Right atrium auricular region (tissue), 2 donors: Measurements from ENCODE around the gene SERINC5. TPM values are rescaled to one million over a fixed set of nuclear protein-coding genes. Genes with fewer than 3 reads are reported as not detected.

ENCODE experiments used
- DNase-seq: peaks from one replicate; pipeline ENCODE4 v3.0.0-alpha.2; 2019; ENCODE audit warnings: low spot score
- H3K27ac ChIP-seq, 2 donors: fragments of 200-600 bp; sonication (generic); 1 replicate in 1 of 2; 2 replicates in 1 of 2; pipeline ENCODE4 v1.5.1; 2016 to 2019
- H3K27me3 ChIP-seq, 2 donors: fragments of 200-600 bp; sonication (generic); one replicate each; pipeline versions ENCODE4 v1.5.1 to v1.6.0; 2017 to 2019
- H3K36me3 ChIP-seq: fragments of 200-600 bp; sonication (generic); one replicate; pipeline ENCODE4 v1.5.1; 2016
- H3K4me1 ChIP-seq, 2 donors: fragments of 200-600 bp; sonication (generic); one replicate each; pipeline versions ENCODE4 v1.5.1 to v1.6.0; 2017 to 2019
- H3K4me3 ChIP-seq, 2 donors: fragments of 200-600 bp; sonication (generic); 1 replicate in 1 of 2; 2 replicates in 1 of 2; pipeline ENCODE4 v1.5.1; 2017 to 2019; ENCODE audit warnings: mild to moderate bottlenecking in 1 of 2, moderate library complexity in 1 of 2
- H3K9me3 ChIP-seq, 2 donors: fragments of 200-600 bp; sonication (generic); one replicate each; pipeline ENCODE4 v1.5.1; 2019
- CTCF ChIP-seq, 2 donors: fragments of 200-600 bp; sonication (generic); IDR thresholded peaks; one replicate each; pipeline ENCODE4 v1.5.1; 2019; ENCODE audit warnings: antibody characterized with exemption in 2 of 2
- total RNA-seq, 2 donors: library from RNA; depleted of rRNA; stranded (reverse); fragments of >200 nt; gene quantifications; one replicate each; pipeline ENCODE4 v1.1.0, GENCODE V29; 2016

The SERINC5 gene
- total RNA-seq, 2 donors from 2014 or later: 9.2 to 11.0 TPM

- Histone ChIP-seq H3K9me3 (no peaks in the 10 kb centered on the region), H3K4me3 (no peak overlapping the region), H3K27me3 (no peaks in the 10 kb centered on the region), H3K36me3 (no peaks in the 10 kb centered on the region), H3K4me1 (peaks cover 0 to 9% of the 10 kb centered on the region in 2 donors), H3K27ac (no peak overlapping the region)
- DNase-seq: no peak
- no peak for TF ChIP-seq CTCF (IDR thresholded peaks at IDR 0.05)
These were observed 148.9 kb downstream of the SERINC5 start for GRCh38 chr5:80106916-80107315.

DNA sequence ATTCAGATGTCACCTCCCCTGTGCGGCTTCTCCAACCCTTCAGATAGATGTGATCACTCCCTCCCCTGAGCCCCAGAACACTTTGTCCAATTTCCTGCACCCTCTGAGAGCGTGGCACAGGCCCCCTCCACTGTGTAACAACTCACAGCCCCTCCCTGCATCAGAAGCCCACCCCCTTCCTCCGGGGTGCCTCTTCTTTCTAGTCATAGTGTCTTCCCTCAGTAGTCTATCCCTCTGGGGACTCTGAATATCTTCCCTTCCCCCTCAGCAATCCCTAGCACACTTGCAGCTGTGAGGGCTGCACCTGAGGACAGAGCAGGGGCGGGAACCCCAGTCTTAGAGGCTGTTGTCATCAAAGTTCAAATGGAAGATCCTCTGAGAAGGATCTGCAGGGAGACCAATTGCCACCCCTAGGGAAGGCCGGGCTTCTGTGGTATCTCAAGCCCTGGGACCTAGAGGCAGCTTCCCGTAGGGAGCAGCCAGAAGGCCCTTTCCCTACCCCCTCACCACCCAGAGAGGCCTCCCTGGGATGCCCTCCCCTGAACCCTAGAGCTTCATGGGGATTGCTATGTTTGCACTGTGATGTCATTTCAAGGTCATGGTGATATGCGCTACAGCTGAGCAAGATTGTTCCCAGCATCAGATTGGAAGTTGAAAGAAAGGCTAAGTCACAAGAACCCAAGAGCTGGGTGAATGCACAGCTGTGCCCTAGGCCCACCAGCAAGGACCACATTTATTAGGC is 150.0 kb downstream of the SERINC5 start:
- TF ChIP-seq CTCF (IDR thresholded peaks at IDR 0.05): no peak
- Histone ChIP-seq H3K27ac (no peak overlapping the region), H3K4me3 (no peak overlapping the region), H3K36me3 (no peaks in the 10 kb centered on the region), H3K27me3 (no peaks in the 10 kb centered on the region), H3K4me1 (peaks cover 0 to 9% of the 10 kb centered on the region in 2 donors), H3K9me3 (no peaks in the 10 kb centered on the region)
- DNase-seq: no peak

- no peaks in the 10 kb centered on the region for H3K9me3 ChIP-seq
These were observed 152.5 kb downstream of the SERINC5 start for GRCh38 chr5:80103371-80103770.

GRCh38 chr5:80101993-80102392 is 153.9 kb downstream of the SERINC5 start:
- no peak for TF ChIP-seq CTCF (IDR thresholded peaks at IDR 0.05)
- DNase-seq: no peak
- H3K27me3 ChIP-seq: no peaks in the 10 kb centered on the region
- H3K36me3 ChIP-seq: no peaks in the 10 kb centered on the region
- H3K27ac ChIP-seq: no peak overlapping the region
- H3K9me3 ChIP-seq: no peaks in the 10 kb centered on the region
- H3K4me1 ChIP-seq: no peaks in the 10 kb centered on the region
- no peak overlapping the region for H3K4me3 ChIP-seq

More at GRCh38 chr5:80103371-80103770, 152.5 kb downstream of the SERINC5 start:
- Histone ChIP-seq H3K27ac (no peak overlapping the region), H3K4me3 (no peak overlapping the region), H3K4me1 (no peaks in the 10 kb centered on the region), H3K36me3 (no peaks in the 10 kb centered on the region), H3K27me3 (no peaks in the 10 kb centered on the region)
- DNase-seq: no peak
- TF ChIP-seq CTCF (IDR thresholded peaks at IDR 0.05): no peak

GRCh38 chr5:80097451-80097850 is 158.4 kb downstream of the SERINC5 start:
- no peaks in the 10 kb centered on the region for H3K4me1 ChIP-seq
- no peaks in the 10 kb centered on the region for H3K36me3 ChIP-seq
- TF ChIP-seq CTCF (IDR thresholded peaks at IDR 0.05): no peak
- H3K9me3 ChIP-seq: no peaks in the 10 kb centered on the region
- H3K27me3 ChIP-seq: no peaks in the 10 kb centered on the region
- H3K4me3 ChIP-seq: no peak overlapping the region
- H3K27ac ChIP-seq: no peak overlapping the region
- no peak for DNase-seq
